ENCODE measurements around the gene DERA. TPM values are rescaled to one million over a fixed set of nuclear protein-coding genes. Genes with fewer than 3 reads are reported as not detected.

DERA gene
- total RNA-seq, 2 experiments from 2014 or later = 6.2 to 7.2 TPM

GRCh38 chr12:16072678-16073077 is 161.5 kb downstream of the DERA start:
- no peak overlapping the region for H3K4me3 ChIP-seq (ENCODE audit: low read length)
- Mint-ChIP-seq H3K9me3 (no peaks in the 10 kb centered on the region), H3K27ac (no peak overlapping the region), H3K27me3 (peaks cover 25% of the 10 kb centered on the region), H3K36me3 (ENCODE audit: low read depth) (no peaks in the 10 kb centered on the region), H3K4me1 (ENCODE audit: low read depth) (no peaks in the 10 kb centered on the region), H3K4me3 (no peak overlapping the region)
- intact Hi-C loops (cut with DNase I, micrococcal nuclease) = no loop called here
- DNase-seq (no peak), ATAC-seq (ENCODE audit: poor library complexity) (no peak)
- no peaks in the 10 kb centered on the region for H3K27me3 ChIP-seq (ENCODE audit: control insufficient read depth in 1 of 2, insufficient read depth in 2 of 2, low read length in 2 of 2)
- ChIA-PET CTCF (no interaction called here), POLR2A (no interaction called here)
- H3K36me3 ChIP-seq (ENCODE audit: insufficient read depth, low read length) = no peaks in the 10 kb centered on the region
- no peaks in the 10 kb centered on the region for H3K4me1 ChIP-seq (ENCODE audit: insufficient read depth, low read length)
- H3K9me3 ChIP-seq (ENCODE audit: control insufficient read depth in 1 of 2, insufficient read depth in 1 of 2, low read length in 2 of 2) = no peaks in the 10 kb centered on the region
- TF ChIP-seq CTCF (IDR thresholded peaks at IDR 0.05) = no peak
- H3K27ac ChIP-seq (ENCODE audit: low read depth in 1 of 2, low read length in 2 of 2) = no peak overlapping the region

GRCh38 chr12:16074894-16075293 is 163.8 kb downstream of the DERA start:
- TF ChIP-seq CTCF (IDR thresholded peaks at IDR 0.05) = no peak
- Histone ChIP-seq H3K27ac (ENCODE audit: low read depth in 1 of 2, low read length in 2 of 2) (no peak overlapping the region), H3K9me3 (ENCODE audit: control insufficient read depth in 1 of 2, insufficient read depth in 1 of 2, low read length in 2 of 2) (no peaks in the 10 kb centered on the region), H3K4me3 (ENCODE audit: low read length) (no peak overlapping the region), H3K27me3 (ENCODE audit: control insufficient read depth in 1 of 2, insufficient read depth in 2 of 2, low read length in 2 of 2) (no peaks in the 10 kb centered on the region), H3K4me1 (ENCODE audit: insufficient read depth, low read length) (no peaks in the 10 kb centered on the region), H3K36me3 (ENCODE audit: insufficient read depth, low read length) (no peaks in the 10 kb centered on the region)
- Mint-ChIP-seq H3K4me1 (ENCODE audit: low read depth) (no peaks in the 10 kb centered on the region), H3K9me3 (no peaks in the 10 kb centered on the region), H3K27ac (no peak overlapping the region), H3K36me3 (ENCODE audit: low read depth) (no peaks in the 10 kb centered on the region), H3K27me3 (peaks cover 17% of the 10 kb centered on the region), H3K4me3 (no peak overlapping the region)
- ATAC-seq (ENCODE audit: poor library complexity) (no peak), DNase-seq (no peak)
- intact Hi-C loops (cut with DNase I, micrococcal nuclease) = no loop called here
- ChIA-PET POLR2A (no interaction called here), CTCF (no interaction called here)

GRCh38 chr12:16075887-16076286 is 164.8 kb downstream of the DERA start:
- intact Hi-C loops (cut with DNase I, micrococcal nuclease) = no loop called here
- no peaks in the 10 kb centered on the region for H3K4me1 Mint-ChIP-seq (ENCODE audit: low read depth)
- no peaks in the 10 kb centered on the region for H3K9me3 ChIP-seq (ENCODE audit: control insufficient read depth in 1 of 2, insufficient read depth in 1 of 2, low read length in 2 of 2)
- H3K27ac ChIP-seq (ENCODE audit: low read depth in 1 of 2, low read length in 2 of 2) = no peak overlapping the region
- ATAC-seq (ENCODE audit: poor library complexity) (no peak), DNase-seq (no peak)
- TF ChIP-seq CTCF (IDR thresholded peaks at IDR 0.05) = no peak
- H3K27me3 ChIP-seq (ENCODE audit: control insufficient read depth in 1 of 2, insufficient read depth in 2 of 2, low read length in 2 of 2) = no peaks in the 10 kb centered on the region
- H3K36me3 Mint-ChIP-seq (ENCODE audit: low read depth) = no peaks in the 10 kb centered on the region
- no peak overlapping the region for H3K27ac Mint-ChIP-seq
- H3K36me3 ChIP-seq (ENCODE audit: insufficient read depth, low read length) = no peaks in the 10 kb centered on the region
- H3K4me1 ChIP-seq (ENCODE audit: insufficient read depth, low read length) = no peaks in the 10 kb centered on the region
- no peaks in the 10 kb centered on the region for H3K9me3 Mint-ChIP-seq
- ChIA-PET CTCF (no interaction called here), POLR2A (no interaction called here)
- no peak overlapping the region for H3K4me3 Mint-ChIP-seq
- peaks cover 14% of the 10 kb centered on the region for H3K27me3 Mint-ChIP-seq
- H3K4me3 ChIP-seq (ENCODE audit: low read length) = no peak overlapping the region
